Measurements from ENCODE around the gene TGFBR3.

The TGFBR3 gene

DNA sequence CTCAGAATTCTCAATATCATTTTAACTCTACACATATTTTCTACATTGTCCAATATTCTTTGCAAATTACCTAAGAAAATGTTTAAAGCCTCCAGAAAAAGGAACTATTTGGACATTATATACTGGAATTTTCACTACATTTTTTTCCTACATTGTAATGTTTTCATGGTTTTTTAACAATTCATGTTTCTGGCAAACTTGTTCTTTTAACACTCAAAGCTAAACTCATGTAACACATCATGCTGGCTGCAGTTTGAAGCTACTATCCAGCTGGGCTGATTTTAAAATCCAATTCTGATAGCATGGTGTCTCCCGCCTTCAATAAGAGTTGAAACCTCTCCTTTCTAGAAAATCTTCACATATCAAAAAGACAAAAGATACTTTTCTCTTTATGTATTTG, 52.0 kb downstream of the TGFBR3 start:
- Histone ChIP-seq H3K4me2 (ENCODE audit: insufficient read depth, low read length) (no peak overlapping the region), H3K36me3 (ENCODE audit: insufficient read depth, low read length) (no peaks in the 10 kb centered on the region), H3K9ac (ENCODE audit: low read depth, low read length) (no peak overlapping the region), H3K4me3 (ENCODE audit: low read depth in 1 of 2, low read length in 2 of 2) (no peak overlapping the region), H2AFZ (ENCODE audit: low read depth, low read length) (no peak overlapping the region), H3K27ac (ENCODE audit: low read length) (no peak overlapping the region), H3K4me1 (ENCODE audit: insufficient read depth, low read length) (no peaks in the 10 kb centered on the region), H4K20me1 (ENCODE audit: insufficient read depth, low read length) (no peaks in the 10 kb centered on the region), H3K27me3 (ENCODE audit: insufficient read depth, low read length, poor library complexity) (no peaks in the 10 kb centered on the region), H3K79me2 (ENCODE audit: insufficient read depth, low read length) (no peaks in the 10 kb centered on the region), H3K9me3 (ENCODE audit: insufficient read depth, low read length, severe bottlenecking) (no peaks in the 10 kb centered on the region)
- DNase-seq (no peak), ATAC-seq (ENCODE audit: insufficient read depth, low read depth) (no peak)
- TF ChIP-seq, protein P1, sequence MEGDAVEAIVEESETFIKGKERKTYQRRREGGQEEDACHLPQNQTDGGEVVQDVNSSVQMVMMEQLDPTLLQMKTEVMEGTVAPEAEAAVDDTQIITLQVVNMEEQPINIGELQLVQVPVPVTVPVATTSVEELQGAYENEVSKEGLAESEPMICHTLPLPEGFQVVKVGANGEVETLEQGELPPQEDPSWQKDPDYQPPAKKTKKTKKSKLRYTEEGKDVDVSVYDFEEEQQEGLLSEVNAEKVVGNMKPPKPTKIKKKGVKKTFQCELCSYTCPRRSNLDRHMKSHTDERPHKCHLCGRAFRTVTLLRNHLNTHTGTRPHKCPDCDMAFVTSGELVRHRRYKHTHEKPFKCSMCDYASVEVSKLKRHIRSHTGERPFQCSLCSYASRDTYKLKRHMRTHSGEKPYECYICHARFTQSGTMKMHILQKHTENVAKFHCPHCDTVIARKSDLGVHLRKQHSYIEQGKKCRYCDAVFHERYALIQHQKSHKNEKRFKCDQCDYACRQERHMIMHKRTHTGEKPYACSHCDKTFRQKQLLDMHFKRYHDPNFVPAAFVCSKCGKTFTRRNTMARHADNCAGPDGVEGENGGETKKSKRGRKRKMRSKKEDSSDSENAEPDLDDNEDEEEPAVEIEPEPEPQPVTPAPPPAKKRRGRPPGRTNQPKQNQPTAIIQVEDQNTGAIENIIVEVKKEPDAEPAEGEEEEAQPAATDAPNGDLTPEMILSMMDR (IDR thresholded peaks at IDR 0.05; ENCODE audit: borderline replicate concordance, extremely low read depth, low read length, poor library complexity, severe bottlenecking) = no peak
- TF ChIP-seq EZH2 (IDR thresholded peaks at IDR 0.05; ENCODE audit: borderline replicate concordance, low read depth, low read length, severe bottlenecking) = no peak

DNA sequence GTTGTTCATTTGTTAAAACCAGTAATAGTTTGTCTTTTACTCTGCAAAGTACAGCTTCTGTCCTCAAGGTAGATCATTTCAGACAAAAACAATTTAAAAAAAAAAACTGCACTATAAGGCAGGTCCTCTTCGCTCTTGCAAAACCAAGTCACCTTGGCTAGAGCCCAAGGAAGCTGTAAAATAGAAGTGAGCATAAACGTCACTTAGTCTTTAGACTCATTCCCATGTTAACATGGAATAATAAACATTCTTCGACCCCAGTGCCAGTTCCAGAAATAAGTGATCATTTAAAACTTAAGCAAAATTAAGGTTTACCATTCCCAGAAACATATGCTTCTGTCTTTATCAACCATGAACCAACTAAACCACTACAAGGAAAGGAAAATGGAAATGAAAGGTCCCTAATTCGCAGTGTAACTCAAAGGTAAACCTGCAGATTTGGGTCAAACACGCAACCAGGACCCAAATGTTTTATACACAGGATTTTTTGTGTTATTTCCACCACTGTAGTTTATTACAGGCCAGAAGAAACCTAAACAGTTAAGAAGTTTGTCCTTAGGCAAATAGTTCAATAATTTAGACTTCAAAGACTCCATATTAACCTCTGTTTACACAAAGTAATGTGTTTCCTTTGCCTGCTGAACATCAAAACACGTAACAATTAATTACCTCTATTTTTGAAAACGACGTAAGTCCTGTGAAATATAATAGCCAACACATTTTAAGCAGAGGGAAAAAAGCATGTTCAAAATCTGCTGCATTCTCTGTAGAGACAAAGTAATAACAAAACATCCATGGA, 54.6 kb downstream of the TGFBR3 start:
- no peak for DNase-seq
- TF ChIP-seq, protein P1 (IDR thresholded peaks at IDR 0.05; ENCODE audit: borderline replicate concordance, extremely low read depth, low read length, poor library complexity, severe bottlenecking) = no peak
- no peak for TF ChIP-seq EZH2 (IDR thresholded peaks at IDR 0.05; ENCODE audit: borderline replicate concordance, low read depth, low read length, severe bottlenecking)
- ATAC-seq (ENCODE audit: insufficient read depth, low read depth) = no peak

DNA sequence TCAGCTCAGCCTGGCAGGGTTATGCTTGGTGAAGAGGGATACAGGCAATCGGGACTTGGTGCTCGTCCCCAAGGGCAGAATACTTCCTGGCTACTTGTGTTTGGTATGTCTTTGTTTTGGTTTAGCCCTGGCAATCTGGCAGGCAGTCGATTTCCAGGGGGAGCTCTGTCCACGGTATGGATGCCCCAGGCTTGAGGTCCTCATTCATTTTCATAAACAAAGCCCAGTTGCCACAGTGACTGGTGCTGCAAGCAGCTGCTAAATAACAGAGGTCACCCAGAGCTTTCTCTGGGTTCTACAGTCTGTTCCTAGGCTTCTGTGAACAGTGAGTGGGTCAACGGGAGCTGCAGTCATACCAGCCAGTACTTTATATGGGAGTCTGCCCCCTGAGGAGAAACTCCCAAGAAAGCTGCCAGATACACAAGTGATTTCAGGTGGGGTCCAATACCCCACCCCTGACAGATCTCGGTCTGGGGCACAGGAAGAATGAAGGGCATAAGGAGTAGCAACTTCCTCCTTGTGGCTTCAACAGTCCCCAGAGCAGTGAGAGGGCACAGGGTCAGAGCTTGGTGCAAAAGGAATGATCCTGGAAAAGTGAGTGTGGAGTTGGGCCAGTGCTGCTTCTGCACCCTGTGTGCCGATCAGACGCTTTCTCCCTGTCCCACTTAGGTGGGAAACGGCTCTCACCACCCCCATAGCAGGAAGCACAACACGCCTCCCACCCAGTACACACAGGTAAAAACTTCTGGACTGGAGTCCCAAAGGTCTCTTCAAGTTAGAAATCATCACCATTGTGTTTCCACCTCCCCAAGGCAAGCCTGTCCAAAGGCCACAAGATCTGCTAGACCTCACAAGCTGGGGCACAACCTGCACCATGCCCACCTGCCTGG, 55.5 kb downstream of the TGFBR3 start:
- Histone ChIP-seq H3K79me2 (ENCODE audit: insufficient read depth, low read length) (no peaks in the 10 kb centered on the region), H3K4me3 (ENCODE audit: low read depth in 1 of 2, low read length in 2 of 2) (no peak overlapping the region), H4K20me1 (ENCODE audit: insufficient read depth, low read length) (no peaks in the 10 kb centered on the region), H3K9ac (ENCODE audit: low read depth, low read length) (no peak overlapping the region), H3K27me3 (ENCODE audit: insufficient read depth, low read length, poor library complexity) (no peaks in the 10 kb centered on the region), H3K4me1 (ENCODE audit: insufficient read depth, low read length) (no peaks in the 10 kb centered on the region), H2AFZ (ENCODE audit: low read depth, low read length) (no peak overlapping the region), H3K36me3 (ENCODE audit: insufficient read depth, low read length) (no peaks in the 10 kb centered on the region), H3K4me2 (ENCODE audit: insufficient read depth, low read length) (no peak overlapping the region), H3K27ac (ENCODE audit: low read length) (no peak overlapping the region), H3K9me3 (ENCODE audit: insufficient read depth, low read length, severe bottlenecking) (no peaks in the 10 kb centered on the region)
- ATAC-seq (ENCODE audit: insufficient read depth, low read depth) = no peak
- no peak for TF ChIP-seq EZH2 (IDR thresholded peaks at IDR 0.05; ENCODE audit: borderline replicate concordance, low read depth, low read length, severe bottlenecking)
- TF ChIP-seq, protein P1 (IDR thresholded peaks at IDR 0.05; ENCODE audit: borderline replicate concordance, extremely low read depth, low read length, poor library complexity, severe bottlenecking) = no peak
- DNase-seq = no peak

More for the DNA sequence above, 54.6 kb downstream of the TGFBR3 start:
- H3K9ac ChIP-seq (ENCODE audit: low read depth, low read length) = no peak overlapping the region
- no peak overlapping the region for H3K27ac ChIP-seq (ENCODE audit: low read length)
- H3K79me2 ChIP-seq (ENCODE audit: insufficient read depth, low read length) = no peaks in the 10 kb centered on the region
- H3K36me3 ChIP-seq (ENCODE audit: insufficient read depth, low read length) = no peaks in the 10 kb centered on the region
- H2AFZ ChIP-seq (ENCODE audit: low read depth, low read length) = no peak overlapping the region
- H3K4me2 ChIP-seq (ENCODE audit: insufficient read depth, low read length) = no peak overlapping the region
- no peak overlapping the region for H3K4me3 ChIP-seq (ENCODE audit: low read depth in 1 of 2, low read length in 2 of 2)
- H3K9me3 ChIP-seq (ENCODE audit: insufficient read depth, low read length, severe bottlenecking) = no peaks in the 10 kb centered on the region
- H4K20me1 ChIP-seq (ENCODE audit: insufficient read depth, low read length) = no peaks in the 10 kb centered on the region
- no peaks in the 10 kb centered on the region for H3K27me3 ChIP-seq (ENCODE audit: insufficient read depth, low read length, poor library complexity)
- H3K4me1 ChIP-seq (ENCODE audit: insufficient read depth, low read length) = no peaks in the 10 kb centered on the region

All from DND-41 (cell line).